HG02981 (cell line): ENCODE measurements around the gene TP53I11.

Experiments
- ATAC-seq: cut with Tn5 transposase; IDR thresholded peaks from one replicate; pipeline ENCODE4 v1.9.1; 2021; ENCODE audit warnings: mild to moderate bottlenecking, moderate library complexity; ENCODE audit not compliant: unreplicated experiment

TP53I11 gene

DNA sequence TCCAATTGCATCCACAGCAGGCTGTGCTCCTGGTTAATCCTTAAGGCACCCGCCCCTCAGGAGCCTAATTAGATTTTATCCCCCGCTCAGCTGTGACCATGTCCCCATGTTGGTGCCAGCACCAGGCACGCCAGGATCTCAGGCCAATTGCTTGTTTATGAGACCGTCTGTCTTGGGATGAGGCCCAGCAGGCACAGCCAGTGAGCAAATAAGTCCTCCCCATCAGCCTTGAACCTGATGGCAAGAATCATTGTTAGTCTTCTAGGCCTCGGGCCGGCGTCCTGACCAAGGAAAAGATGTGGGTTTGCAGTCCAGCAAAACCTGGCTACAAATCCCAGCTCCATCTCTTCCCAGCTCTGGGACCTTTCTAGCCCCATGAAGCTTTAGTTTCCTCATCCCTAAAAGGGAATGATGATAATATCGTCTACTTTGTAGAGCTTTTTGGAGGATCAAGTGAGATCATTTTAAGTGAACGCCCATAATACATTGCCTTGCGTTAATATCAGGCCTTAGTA is 57.3 kb downstream of the TP53I11 start:
- ATAC-seq, result no peak

DNA sequence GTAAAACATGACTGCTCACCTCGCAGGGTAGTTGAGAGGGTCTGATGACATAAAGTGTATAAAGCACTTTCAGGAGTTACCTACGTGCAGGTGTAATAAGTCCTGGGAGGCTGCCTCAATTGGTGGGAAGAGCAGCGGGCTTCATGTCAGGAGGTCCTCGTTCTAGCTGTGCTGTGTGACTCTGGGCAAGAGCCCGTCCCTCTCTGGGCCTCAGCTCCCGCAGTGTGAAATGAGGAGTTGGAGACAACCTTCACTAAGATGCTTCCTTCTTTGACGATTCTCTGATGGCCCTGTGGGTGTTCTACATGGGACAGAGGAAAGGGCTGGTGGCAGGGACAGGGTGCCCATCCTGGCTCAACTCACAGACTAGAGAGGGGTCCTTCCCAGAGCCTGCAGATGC is 57.8 kb downstream of the TP53I11 start:
- no peak for ATAC-seq

DNA sequence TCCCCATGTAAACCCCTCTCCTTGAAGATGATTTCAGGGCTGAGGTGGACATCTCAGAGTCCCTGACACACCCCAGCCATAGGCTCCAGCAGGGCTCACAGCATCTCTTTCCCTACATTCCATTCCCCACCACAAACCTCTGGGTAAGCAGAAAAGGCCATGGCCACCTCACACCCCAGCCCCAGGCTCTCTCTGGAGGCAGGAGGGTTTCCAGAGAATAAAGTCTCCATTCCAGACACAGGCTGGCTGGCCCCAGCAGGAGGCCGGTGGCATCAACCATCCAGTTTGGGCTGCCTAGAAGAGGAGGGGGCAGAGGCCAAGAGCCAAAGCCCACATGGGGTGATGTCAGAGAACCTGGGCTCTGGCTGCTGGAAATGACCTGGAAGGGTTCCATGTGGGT is 61.4 kb downstream of the TP53I11 start:
- no peak for ATAC-seq

DNA sequence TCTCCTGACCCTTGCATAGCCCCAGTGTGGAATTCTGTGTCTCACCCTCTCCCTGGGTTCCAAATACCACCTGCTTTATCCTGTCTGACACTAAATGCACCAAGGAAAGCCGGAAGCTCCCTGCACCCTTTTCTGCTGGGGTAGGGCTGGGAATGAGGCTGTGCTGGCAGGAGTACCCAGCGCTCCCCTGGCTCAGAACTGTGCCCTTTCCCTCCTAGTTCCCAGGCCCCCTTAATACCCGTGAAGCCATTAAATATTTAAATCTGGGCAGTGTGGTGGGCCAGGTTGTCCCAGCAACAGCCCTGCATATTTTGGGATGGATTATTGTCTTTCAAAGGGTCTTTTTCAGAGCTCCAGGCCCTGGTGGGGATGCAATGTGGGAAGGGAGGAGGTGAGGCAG is 63.0 kb downstream of the TP53I11 start:
- no peak for ATAC-seq

DNA sequence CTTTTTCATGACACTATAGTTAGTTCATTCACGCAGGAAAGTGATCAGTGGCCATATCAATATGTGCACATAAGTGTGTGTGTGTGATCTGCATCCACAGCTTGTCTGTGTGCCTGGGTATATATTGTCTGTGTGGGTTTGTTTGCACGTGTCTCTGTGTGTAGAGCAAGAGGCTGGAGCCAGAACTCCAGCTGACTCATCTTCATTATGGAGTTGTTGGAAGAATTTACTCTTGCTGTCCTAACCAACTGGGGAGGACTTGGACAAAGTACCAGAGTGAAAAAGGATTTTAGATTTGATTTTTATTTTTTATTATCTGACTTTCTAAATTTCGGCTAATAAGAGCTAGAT is 63.9 kb downstream of the TP53I11 start:
- no peak for ATAC-seq

DNA sequence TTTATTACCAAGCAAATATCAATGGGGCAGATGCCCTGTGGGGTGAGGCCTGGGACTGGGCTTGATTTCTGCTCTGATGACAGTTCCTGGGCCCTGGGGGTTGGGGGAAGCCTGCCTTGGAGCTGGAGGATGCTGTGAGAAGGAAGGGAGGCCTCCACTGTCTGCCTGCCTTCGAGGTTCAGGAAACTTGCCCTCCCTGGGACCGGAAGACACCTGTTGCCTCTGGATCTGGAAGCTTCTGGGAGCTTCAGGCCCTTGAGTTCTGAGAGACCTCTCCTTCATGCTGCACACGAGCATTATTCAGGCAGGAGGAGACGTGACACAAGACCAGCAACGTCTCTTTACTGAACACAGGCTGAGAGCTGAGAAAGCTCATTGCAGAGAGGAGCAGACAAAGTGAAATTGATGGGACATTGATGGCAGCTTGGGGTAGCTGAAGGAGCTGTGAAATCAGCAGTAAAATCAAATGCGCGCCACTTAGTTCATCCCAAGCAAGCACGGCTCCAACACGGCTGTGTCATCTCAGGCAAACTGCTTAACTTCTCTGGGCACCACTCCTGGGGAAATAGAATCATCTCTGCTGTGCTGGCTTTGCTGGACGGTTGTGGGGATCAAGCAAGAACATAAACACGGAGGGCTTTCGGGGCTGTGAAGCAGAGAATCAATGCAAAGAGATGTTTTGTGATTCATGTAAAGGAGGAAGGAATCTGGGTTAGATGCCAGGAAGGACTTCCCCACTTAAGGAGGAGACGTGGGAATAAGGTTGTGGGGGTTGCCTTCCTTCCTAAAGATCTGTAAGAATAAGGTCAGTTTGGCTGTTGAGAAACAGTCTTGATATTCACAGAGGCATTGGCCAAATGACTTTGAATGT is 64.5 kb downstream of the TP53I11 start:
- no peak for ATAC-seq

DNA sequence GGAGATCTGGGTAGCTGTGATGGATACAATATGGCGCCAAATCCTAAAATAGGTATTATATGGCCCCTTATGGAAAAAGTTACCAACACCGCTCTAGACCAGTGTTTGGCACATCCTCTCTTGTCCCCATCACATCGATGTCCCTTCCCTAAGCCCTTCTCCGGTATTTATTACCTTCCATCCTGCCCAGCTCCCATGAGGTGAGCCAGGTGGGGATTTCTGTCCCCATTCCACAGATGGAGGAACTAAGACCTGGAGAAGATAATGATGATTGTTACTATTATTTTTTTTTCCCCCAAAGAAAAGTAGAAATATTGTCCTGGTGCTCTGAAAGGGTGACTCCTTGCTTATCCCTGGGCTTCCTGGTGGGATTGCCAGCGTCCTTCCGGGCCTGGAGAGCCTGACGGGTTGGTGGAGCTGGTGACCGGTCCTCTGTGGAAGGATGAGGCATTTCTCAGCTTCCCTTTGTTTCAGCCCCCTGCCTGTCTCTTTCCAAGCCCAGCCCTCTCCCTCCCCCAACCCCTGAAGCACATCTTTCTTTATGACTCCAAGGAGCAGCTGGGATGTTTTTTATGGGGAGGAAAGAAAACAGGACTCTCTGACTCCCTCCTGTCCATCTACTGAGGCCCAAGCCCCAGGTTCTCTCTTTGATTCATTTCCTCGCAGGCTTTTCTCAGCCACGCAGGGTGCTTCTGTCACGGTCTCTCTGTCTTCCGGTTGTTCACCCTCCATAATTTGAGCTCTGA is 65.4 kb downstream of the TP53I11 start:
- ATAC-seq, result no peak

DNA sequence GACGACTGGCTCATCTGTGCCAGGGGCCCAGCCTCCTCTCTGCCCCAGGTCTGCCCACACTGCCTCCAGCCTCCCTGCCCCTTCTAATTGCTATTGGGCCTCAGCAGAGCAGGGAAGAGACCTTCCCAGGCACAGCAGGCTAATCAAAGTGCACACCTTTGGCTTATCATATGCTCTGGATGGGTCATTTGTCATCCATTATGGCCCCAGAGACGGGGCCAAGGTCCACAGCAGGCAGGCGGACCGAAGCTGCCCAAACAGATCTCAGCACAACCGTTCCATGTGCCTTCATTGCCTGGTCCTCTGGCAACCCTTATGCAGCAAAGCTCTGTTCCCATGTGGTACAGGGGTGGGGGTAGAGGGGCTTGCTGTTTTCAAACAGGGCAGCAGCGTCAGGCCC is 66.6 kb downstream of the TP53I11 start:
- ATAC-seq, result no peak

DNA sequence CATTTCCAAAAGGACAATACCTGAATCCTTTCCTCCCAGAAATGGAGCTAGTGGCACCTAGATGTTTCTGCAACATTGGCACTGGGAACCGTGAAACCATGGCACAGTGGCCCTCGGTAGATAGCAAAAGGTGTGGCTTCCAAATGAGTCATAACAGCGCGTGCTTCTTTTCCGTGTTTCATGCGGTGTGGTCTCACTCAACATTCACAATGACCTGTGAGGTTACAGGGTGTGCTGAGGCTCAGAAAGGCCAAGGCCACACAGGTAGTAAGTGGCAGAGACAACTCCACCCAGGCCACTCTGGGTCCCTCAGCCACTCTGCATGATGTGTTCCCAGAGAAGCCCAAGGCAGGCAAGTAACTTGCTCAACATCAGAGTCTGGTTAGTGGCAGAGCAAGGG is 67.4 kb downstream of the TP53I11 start:
- ATAC-seq, result no peak
